Measurements from ENCODE around the gene RPL28. TPM values are rescaled to one million over a fixed set of nuclear protein-coding genes. Genes with fewer than 3 reads are reported as not detected.

The RPL28 gene
- total RNA-seq, 5 donors from 2014 or later (not counting 1 experiment from before 2014, with no cell fraction given), result 3,465 to 4,436 (median 4,286) TPM

DNA sequence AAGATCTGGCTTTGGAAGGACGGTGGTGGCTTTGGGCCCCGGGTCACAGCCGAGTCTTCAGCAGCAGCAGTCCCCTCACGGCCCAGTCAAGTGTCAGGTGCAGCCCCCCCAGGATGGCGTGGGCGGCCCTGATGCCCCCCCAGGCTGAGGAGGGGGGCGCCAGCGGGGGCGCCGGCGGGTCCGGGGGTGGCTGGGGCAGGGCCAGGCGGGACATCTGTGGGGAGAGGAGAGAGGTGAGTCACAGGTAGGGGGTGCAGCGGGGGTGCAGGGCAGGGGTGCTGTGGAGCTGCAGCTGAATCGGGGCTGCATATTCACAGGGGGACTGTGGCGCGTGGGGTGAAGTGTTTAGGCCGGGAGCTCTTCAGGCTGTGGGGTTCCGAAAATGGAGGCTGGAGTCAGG is 19.8 kb upstream of the RPL28 start:
- Mint-ChIP-seq H3K9me3 (no peaks in the 10 kb centered on the region), H3K27ac (no peak overlapping the region), H3K4me3 (no peak overlapping the region), H3K36me3 (no peaks in the 10 kb centered on the region), H3K4me1 (peaks cover 4 to 12% (median 10%) of the 10 kb centered on the region in 3 donors), H3K27me3 (peaks cover 10 to 23% of the 10 kb centered on the region in 2 donors)
- POLR2A ChIA-PET, result no interaction called here
- H3K4me3 ChIP-seq (ENCODE audit: control insufficient read depth in 1 of 2, extremely low read depth in 1 of 2, low read length in 1 of 2), result no peak overlapping the region
- H3K27ac ChIP-seq (ENCODE audit: low read length), result no peak overlapping the region
- DNase-seq (no peak), ATAC-seq (replicated peaks in 1 of 4) (no peak)
- no peaks in the 10 kb centered on the region for H3K9me3 ChIP-seq
- CTCF ChIA-PET, result no interaction called here
- WGBS (ENCODE audit: insufficient coverage), result 68% methylated on average over 19 of the region's 19 CpGs
- peaks cover 0 to 18% of the 10 kb centered on the region in 2 experiments for H3K4me1 ChIP-seq (ENCODE audit: control insufficient read depth in 1 of 2, extremely low read depth in 1 of 2, insufficient read depth in 2 of 2, low read length in 2 of 2)
- peaks cover 0 to 67% of the 10 kb centered on the region in 2 experiments for H3K27me3 ChIP-seq (replicated peaks in 1 of 2; ENCODE audit: control insufficient read depth in 2 of 2, extremely low read depth in 1 of 2, insufficient read depth in 2 of 2, low read length in 1 of 2)
- H3K36me3 ChIP-seq (ENCODE audit: control insufficient read depth in 2 of 2, extremely low read depth in 1 of 2, insufficient read depth in 1 of 2, low read length in 1 of 2), result no peaks in the 10 kb centered on the region

DNA sequence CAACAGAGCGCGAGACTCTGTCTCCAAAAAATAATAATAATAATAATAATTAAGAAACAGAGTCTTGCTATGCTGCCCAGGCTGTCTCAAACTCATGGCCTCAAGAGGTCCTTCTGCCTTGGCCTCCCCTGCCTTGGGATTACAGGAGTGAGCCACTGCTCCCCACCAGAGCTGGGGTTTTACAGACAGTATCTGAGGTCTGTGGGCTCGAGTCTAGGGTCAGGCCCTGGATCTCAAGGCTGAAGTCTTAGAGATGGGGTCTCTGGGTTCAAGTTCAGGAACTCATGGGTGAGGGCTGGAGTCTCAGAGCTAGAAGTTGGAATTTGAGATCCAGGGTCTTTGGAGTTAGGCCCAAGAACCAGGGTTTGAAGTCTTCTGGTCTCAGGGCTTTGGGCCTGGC is 18.9 kb upstream of the RPL28 start:
- peaks cover 16 to 31% of the 10 kb centered on the region in 2 donors for H3K27me3 Mint-ChIP-seq
- H3K27ac Mint-ChIP-seq, result no peak overlapping the region
- DNase-seq (no peak), ATAC-seq (replicated peaks in 1 of 4) (no peak)
- no peaks in the 10 kb centered on the region for H3K36me3 Mint-ChIP-seq
- CTCF ChIA-PET, result no interaction called here
- Histone ChIP-seq H3K27me3 (replicated peaks in 1 of 2; ENCODE audit: control insufficient read depth in 2 of 2, extremely low read depth in 1 of 2, insufficient read depth in 2 of 2, low read length in 1 of 2) (peaks cover 0 to 71% of the 10 kb centered on the region in 2 experiments), H3K36me3 (ENCODE audit: control insufficient read depth in 2 of 2, extremely low read depth in 1 of 2, insufficient read depth in 1 of 2, low read length in 1 of 2) (no peaks in the 10 kb centered on the region), H3K4me1 (ENCODE audit: control insufficient read depth in 1 of 2, extremely low read depth in 1 of 2, insufficient read depth in 2 of 2, low read length in 2 of 2) (peaks cover 0 to 18% of the 10 kb centered on the region in 2 experiments), H3K9me3 (no peaks in the 10 kb centered on the region), H3K4me3 (ENCODE audit: control insufficient read depth in 1 of 2, extremely low read depth in 1 of 2, low read length in 1 of 2) (no peak overlapping the region), H3K27ac (ENCODE audit: low read length) (no peak overlapping the region)
- H3K9me3 Mint-ChIP-seq, result no peaks in the 10 kb centered on the region
- peak overlapping the region in 1 of 3 donors; percentile 9 for H3K4me3 Mint-ChIP-seq
- POLR2A ChIA-PET, result interaction anchor here in 1 of 2 donors (0.5 kb wide), 1 partner anchor 80 kb away, joined by 3 read pairs; no protein-coding TSS in a partner anchor
- WGBS (ENCODE audit: insufficient coverage), result 50% methylated on average over 1 of the region's 3 CpGs
- H3K4me1 Mint-ChIP-seq, result peaks cover 4 to 14% (median 10%) of the 10 kb centered on the region in 3 donors

GRCh38 chr19:55368106-55368505 is 17.6 kb upstream of the RPL28 start:
- no peaks in the 10 kb centered on the region for H3K9me3 ChIP-seq
- POLR2A ChIA-PET, result interaction anchor here in 1 of 2 donors (0.6 kb wide), 1 partner anchor 35 kb away, joined by 3 read pairs; no protein-coding TSS in a partner anchor
- Mint-ChIP-seq H3K27ac (no peak overlapping the region), H3K4me1 (peaks cover 6 to 14% (median 12%) of the 10 kb centered on the region in 3 donors), H3K4me3 (peak overlapping the region in 1 of 3 donors; percentile 46), H3K9me3 (no peaks in the 10 kb centered on the region), H3K27me3 (peaks cover 21 to 39% of the 10 kb centered on the region in 2 donors), H3K36me3 (no peaks in the 10 kb centered on the region)
- H3K36me3 ChIP-seq (ENCODE audit: control insufficient read depth in 2 of 2, extremely low read depth in 1 of 2, insufficient read depth in 1 of 2, low read length in 1 of 2), result no peaks in the 10 kb centered on the region
- CTCF ChIA-PET, result interaction anchor here in 1 of 2 donors (0.6 kb wide), 1 partner anchor 92 kb away, joined by 3 read pairs; no protein-coding TSS in a partner anchor
- 91% methylated on average over 10 of the region's 16 CpGs for WGBS (ENCODE audit: insufficient coverage)
- no peak for DNase-seq
- no peak for ATAC-seq (replicated peaks in 1 of 4)
- H3K4me3 ChIP-seq (ENCODE audit: control insufficient read depth in 1 of 2, extremely low read depth in 1 of 2, low read length in 1 of 2), result no peak overlapping the region
- H3K27me3 ChIP-seq (replicated peaks in 1 of 2; ENCODE audit: control insufficient read depth in 2 of 2, extremely low read depth in 1 of 2, insufficient read depth in 2 of 2, low read length in 1 of 2), result peaks cover 4 to 75% of the 10 kb centered on the region in 2 experiments
- no peak overlapping the region for H3K27ac ChIP-seq (ENCODE audit: low read length)
- peaks cover 0 to 18% of the 10 kb centered on the region in 2 experiments for H3K4me1 ChIP-seq (ENCODE audit: control insufficient read depth in 1 of 2, extremely low read depth in 1 of 2, insufficient read depth in 2 of 2, low read length in 2 of 2)

- peaks cover 9 to 16% (median 14%) of the 10 kb centered on the region in 3 donors for H3K4me1 Mint-ChIP-seq
- ChIA-PET CTCF (interaction anchor here in 1 of 2 donors (0.6 kb wide), 1 partner anchor 93 kb away, joined by 3 read pairs; no protein-coding TSS in a partner anchor), POLR2A (interaction anchor here in 1 of 2 donors (0.6 kb wide), 1 partner anchor 36 kb away, joined by 3 read pairs; no protein-coding TSS in a partner anchor)
- H3K4me1 ChIP-seq (ENCODE audit: control insufficient read depth in 1 of 2, extremely low read depth in 1 of 2, insufficient read depth in 2 of 2, low read length in 2 of 2), result peaks cover 0 to 18% of the 10 kb centered on the region in 2 experiments
- peaks cover 4 to 82% of the 10 kb centered on the region in 2 experiments for H3K27me3 ChIP-seq (replicated peaks in 1 of 2; ENCODE audit: control insufficient read depth in 2 of 2, extremely low read depth in 1 of 2, insufficient read depth in 2 of 2, low read length in 1 of 2)
- no peaks in the 10 kb centered on the region for H3K9me3 ChIP-seq
- H3K4me3 ChIP-seq (ENCODE audit: control insufficient read depth in 1 of 2, extremely low read depth in 1 of 2, low read length in 1 of 2), result no peak overlapping the region
- peak overlapping the region in 1 of 3 donors; percentile 46 for H3K4me3 Mint-ChIP-seq
- DNase-seq (no peak), ATAC-seq (replicated peaks in 1 of 4) (peak in 3 of 4 experiments; percentile 31 to 54 (median 37))
- 18% methylated on average over 45 of the region's 54 CpGs for WGBS (ENCODE audit: insufficient coverage)
- no peak overlapping the region for H3K27ac ChIP-seq (ENCODE audit: low read length)
- H3K9me3 Mint-ChIP-seq, result no peaks in the 10 kb centered on the region
- H3K36me3 Mint-ChIP-seq, result no peaks in the 10 kb centered on the region
- peaks cover 26 to 44% of the 10 kb centered on the region in 2 donors for H3K27me3 Mint-ChIP-seq
- H3K27ac Mint-ChIP-seq, result no peak overlapping the region
- H3K36me3 ChIP-seq (ENCODE audit: control insufficient read depth in 2 of 2, extremely low read depth in 1 of 2, insufficient read depth in 1 of 2, low read length in 1 of 2), result no peaks in the 10 kb centered on the region
Observed at GRCh38 chr19:55368701-55369563, 16.8 kb upstream of the RPL28 start.

DNA sequence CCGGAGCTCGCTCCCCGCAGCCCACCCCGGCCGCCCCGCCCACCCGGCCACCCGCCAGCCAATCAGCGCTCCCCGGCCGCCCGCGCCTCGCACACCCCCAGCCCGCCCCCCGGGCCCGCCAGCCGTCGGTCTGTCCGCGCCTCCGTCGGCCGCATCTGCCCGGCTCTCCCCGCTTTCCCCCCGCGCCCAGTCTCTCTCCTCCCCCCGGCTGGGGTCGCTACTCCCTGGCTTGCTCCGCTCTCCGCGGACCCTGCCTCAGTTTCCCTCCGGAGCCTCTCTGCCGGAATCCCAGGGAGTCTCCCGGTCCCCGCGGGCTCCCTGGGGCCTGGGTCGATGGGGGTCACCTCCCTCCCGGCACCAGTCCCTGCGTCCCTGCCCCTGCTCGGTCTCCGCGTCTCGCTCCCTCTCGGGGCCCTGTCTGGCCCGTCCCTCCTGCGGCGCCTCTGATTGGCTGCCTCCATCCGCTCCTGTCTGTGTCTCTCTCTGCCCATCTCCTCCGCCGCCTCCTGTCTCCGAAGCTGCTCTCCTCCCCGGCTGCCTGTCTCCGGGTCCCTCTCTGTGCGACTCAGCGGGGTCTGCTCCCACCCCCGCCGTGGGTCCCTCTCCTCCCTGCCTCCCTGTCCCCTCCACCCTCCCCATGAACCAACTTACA is 16.0 kb upstream of the RPL28 start:
- H3K4me1 ChIP-seq (ENCODE audit: control insufficient read depth in 1 of 2, extremely low read depth in 1 of 2, insufficient read depth in 2 of 2, low read length in 2 of 2), result peaks cover 0 to 18% of the 10 kb centered on the region in 2 experiments
- ChIA-PET POLR2A (no interaction called here), CTCF (no interaction called here)
- peak overlapping the region in 1 of 2 donors; percentile 39 for H3K27ac Mint-ChIP-seq
- H3K27me3 ChIP-seq (replicated peaks in 1 of 2; ENCODE audit: control insufficient read depth in 2 of 2, extremely low read depth in 1 of 2, insufficient read depth in 2 of 2, low read length in 1 of 2), result peaks cover 4 to 91% of the 10 kb centered on the region in 2 experiments
- ATAC-seq (replicated peaks in 1 of 4) (peak; percentile 59 to 72 (median 70)), DNase-seq (peak in 10 of 35 experiments; percentile 18 to 50 (median 31))
- H3K4me3 ChIP-seq (ENCODE audit: control insufficient read depth in 1 of 2, extremely low read depth in 1 of 2, low read length in 1 of 2), result peak overlapping the region; percentile 17 to 56
- no peaks in the 10 kb centered on the region for H3K9me3 Mint-ChIP-seq
- peaks cover 9 to 16% (median 14%) of the 10 kb centered on the region in 3 donors for H3K4me1 Mint-ChIP-seq
- H3K4me3 Mint-ChIP-seq, result peak overlapping the region; percentile 59 to 81 (median 65)
- H3K36me3 Mint-ChIP-seq, result no peaks in the 10 kb centered on the region
- H3K27ac ChIP-seq (ENCODE audit: low read length), result no peak overlapping the region
- H3K9me3 ChIP-seq, result no peaks in the 10 kb centered on the region
- H3K27me3 Mint-ChIP-seq, result peaks cover 27 to 45% of the 10 kb centered on the region in 2 donors
- WGBS (ENCODE audit: insufficient coverage), result 2% methylated on average over 45 of the region's 59 CpGs
- no peaks in the 10 kb centered on the region for H3K36me3 ChIP-seq (ENCODE audit: control insufficient read depth in 2 of 2, extremely low read depth in 1 of 2, insufficient read depth in 1 of 2, low read length in 1 of 2)
